Adrenal gland (tissue), 12 donors: ENCODE data around the gene COL24A1. TPM values are rescaled to one million over a fixed set of nuclear protein-coding genes. Genes with fewer than 3 reads are reported as not detected.

Experiments
- DNase-seq, 7 donors: peaks; one replicate each; pipeline ENCODE4 v3.0.0-alpha.2; 2019 to 2020
- H3K27ac ChIP-seq, 5 donors: fragments of 200-600 bp; sonication (generic) in 4 of 5; 1 replicate in 3 of 5; 2 replicates in 2 of 5; pipeline versions ENCODE4 v1.5.1 to v1.8.0; 2016 to 2020; ENCODE audit warnings: mild to moderate bottlenecking in 1 of 5
- H3K27me3 ChIP-seq: fragments of 200-600 bp; 2 replicates; pipeline ENCODE4 v1.8.0; 2021
- H3K36me3 ChIP-seq, 2 donors: fragments of 200-600 bp; replicated peaks in 1 of 2; 1 replicate in 1 of 2; 2 replicates in 1 of 2; pipeline versions ENCODE4 v1.5.1 to v1.8.0; 2018 to 2022
- H3K4me1 ChIP-seq, 2 donors: fragments of 200-600 bp; replicated peaks in 1 of 2; 1 replicate in 1 of 2; 2 replicates in 1 of 2; pipeline versions ENCODE4 v1.5.1 to v1.8.0; 2018 to 2021
- H3K4me3 ChIP-seq, 4 donors: fragments of 200-600 bp; sonication (generic) in 3 of 4; one replicate each; pipeline ENCODE4 v1.5.1; 2016 to 2018
- H3K9me3 ChIP-seq, 3 donors: fragments of 200-600 bp; sonication (generic) in 1 of 3; replicated peaks in 1 of 3; 1 replicate in 2 of 3; 2 replicates in 1 of 3; pipeline versions ENCODE4 v1.5.1 to v1.8.0; 2016 to 2021
- CTCF ChIP-seq, 6 experiments: fragments of 450-650 bp in 4 of 6; fragments of 200-600 bp in 2 of 6; sonication (generic) in 1 of 6; IDR thresholded peaks; 1 replicate in 5 of 6; 2 replicates in 1 of 6; pipeline versions ENCODE4 v1.5.1 to v1.8.0; 2016 to 2021; ENCODE audit warnings: antibody characterized with exemption in 6 of 6, mild to moderate bottlenecking in 2 of 6, moderate library complexity in 1 of 6
- POLR2A ChIP-seq, 2 donors: fragments of 450-650 bp; IDR thresholded peaks; one replicate each; pipeline ENCODE4 v1.6.1; 2017; ENCODE audit warnings: antibody characterized with exemption in 2 of 2, mild to moderate bottlenecking in 2 of 2, moderate library complexity in 1 of 2
- WGBS, 4 donors: extraction: QIAGEN DNeasy Blood & Tissue Kit in 2 of 4; methylation state at CpG; one replicate each; pipeline versions ENCODE4 v1.1.5 to v1.1.7; 2013 to 2017; 5-methylcytosine and 5-hydroxymethylcytosine counted together
- intact Hi-C, 2 donors: fragments of 100-400 bp; cut with DNase I; formaldehyde crosslinking; loops; one replicate each; pipeline versions ENCODE4 v1.14.1 to v1.15.0; 2022 to 2023
- polyA plus RNA-seq, 3 donors: library from polyadenylated mRNA; stranded (reverse); fragments of 200-250 nt in 2 of 3; fragments of 350-450 nt in 1 of 3; fragmentation: Illumina TruSeq in 1 of 3; extraction: RNeasy Lipid Tissue Mini Kit (QIAGEN cat#74804) in 1 of 3; gene quantifications; one replicate each; pipeline ENCODE4 v1.2.3, GENCODE V29; 2013 to 2014
- total RNA-seq, 9 donors: library from RNA; depleted of rRNA in 4 of 9; stranded (reverse); fragments of >200 nt in 4 of 9; fragments of 120-200 nt in 1 of 9; fragmentation: NEBNext Ultra II Directional in 1 of 9; extraction: Animal tissue kit (Norgen Biotek cat#: 25700) in 1 of 9; gene quantifications; one replicate each; pipeline versions ENCODE4 v1.1.0 to v1.2.4, GENCODE V29; 2013 to 2023
- donor health status: healthy with polysubstance abuse.
- donor health status: Bipolar disorder and iron deficiency.
- donor health status: DM: yes; HTN: yes; CAD: no.
- donor health status: DM: no; HTN: no; CAD: no.
- donor health status: DM: no; HTN: no; CAD: no.
- donor health status: DM: yes; HTN: yes; CAD: no.

The COL24A1 gene
- total and polyA plus RNA-seq, 12 donors: 0.02 to 0.50 (median 0.11) TPM; not detected in 3

- H3K4me1 ChIP-seq: no peaks in the 10 kb centered on the region
- H3K27me3 ChIP-seq: no peaks in the 10 kb centered on the region
- H3K9me3 ChIP-seq: no peaks in the 10 kb centered on the region
- no peak overlapping the region for H3K4me3 ChIP-seq
- no peak for DNase-seq
- 69 to 83% (median 74%) methylated on average over 2 of the region's 2 CpGs for WGBS, 4 donors
- no peak for TF ChIP-seq CTCF (IDR thresholded peaks at IDR 0.05)
- TF ChIP-seq POLR2A (IDR thresholded peaks at IDR 0.05): no peak
- no peak overlapping the region for H3K27ac ChIP-seq
- intact Hi-C loops: no loop called here
- no peaks in the 10 kb centered on the region for H3K36me3 ChIP-seq
Measured at GRCh38 chr1:85898861-85899260, 257.7 kb downstream of the COL24A1 start.

GRCh38 chr1:85894651-85895050 lies 261.9 kb downstream of the COL24A1 start:
- intact Hi-C loops: no loop called here
- Histone ChIP-seq H3K4me3 (no peak overlapping the region), H3K9me3 (no peaks in the 10 kb centered on the region), H3K27ac (no peak overlapping the region), H3K4me1 (no peaks in the 10 kb centered on the region), H3K36me3 (no peaks in the 10 kb centered on the region), H3K27me3 (no peaks in the 10 kb centered on the region)
- TF ChIP-seq POLR2A (IDR thresholded peaks at IDR 0.05) (no peak), CTCF (IDR thresholded peaks at IDR 0.05) (peak in 2 of 6 experiments; percentile 8 to 40)
- WGBS, 4 donors: 15 to 17% (median 16%) methylated on average over 4 of the region's 4 CpGs
- peak in 2 of 7 donors; percentile 7 to 31 for DNase-seq

- Histone ChIP-seq H3K9me3 (no peaks in the 10 kb centered on the region), H3K36me3 (no peaks in the 10 kb centered on the region), H3K4me3 (no peak overlapping the region), H3K4me1 (no peaks in the 10 kb centered on the region), H3K27me3 (no peaks in the 10 kb centered on the region), H3K27ac (no peak overlapping the region)
- intact Hi-C loops: no loop called here
- TF ChIP-seq CTCF (IDR thresholded peaks at IDR 0.05): no peak
- TF ChIP-seq POLR2A (IDR thresholded peaks at IDR 0.05): no peak
- WGBS, 4 donors: 89 to 97% (median 92%) methylated on average over 2 of the region's 2 CpGs
- DNase-seq: no peak
Measured at GRCh38 chr1:85892366-85892765, 264.2 kb downstream of the COL24A1 start.

GRCh38 chr1:85889870-85890269 lies 266.7 kb downstream of the COL24A1 start:
- Histone ChIP-seq H3K4me3 (no peak overlapping the region), H3K36me3 (no peaks in the 10 kb centered on the region), H3K27me3 (no peaks in the 10 kb centered on the region), H3K4me1 (no peaks in the 10 kb centered on the region), H3K27ac (no peak overlapping the region), H3K9me3 (no peaks in the 10 kb centered on the region)
- no peak for DNase-seq
- intact Hi-C loops: no loop called here
- WGBS, 4 donors: 89 to 95% (median 91%) methylated on average over 2 of the region's 2 CpGs
- TF ChIP-seq CTCF (IDR thresholded peaks at IDR 0.05): no peak
- TF ChIP-seq POLR2A (IDR thresholded peaks at IDR 0.05): no peak
